HUES48 (cell line): Measurements from ENCODE around the gene NUTM2A.
"Not testable (repeated sequence)": the region's sequence is repeated elsewhere in the genome, so short reads cannot be mapped to it uniquely, and the experiment has no call there.

ENCODE experiments used
- H3K27ac ChIP-seq: one replicate; pipeline ENCODE4 v1.7.0; 2013; ENCODE audit warnings: low read depth, low read length, inconsistent platforms
- H3K27me3 ChIP-seq: 2 replicates; pipeline ENCODE4 v1.6.1; 2013; ENCODE audit warnings: mild to moderate bottlenecking, low read length; ENCODE audit not compliant: control insufficient read depth, insufficient read depth
- H3K36me3 ChIP-seq: 2 replicates; pipeline ENCODE4 v1.6.1; 2013; ENCODE audit warnings: low read length; ENCODE audit not compliant: control insufficient read depth, insufficient read depth
- H3K4me1 ChIP-seq: 2 replicates; pipeline ENCODE4 v1.6.1; 2013; ENCODE audit warnings: mild to moderate bottlenecking, low read length; ENCODE audit not compliant: control insufficient read depth, insufficient read depth
- H3K4me3 ChIP-seq: 2 replicates; pipeline ENCODE4 v1.5.1; 2013; ENCODE audit warnings: mild to moderate bottlenecking, low read depth, low read length
- H3K9ac ChIP-seq: 2 replicates; pipeline ENCODE4 v1.6.1; 2013; ENCODE audit warnings: mild to moderate bottlenecking, low read depth, low read length, moderate library complexity
- H3K9me3 ChIP-seq: 2 replicates; pipeline ENCODE4 v1.6.1; 2013; ENCODE audit warnings: low read length; ENCODE audit not compliant: control insufficient read depth, insufficient read depth

NUTM2A gene

DNA sequence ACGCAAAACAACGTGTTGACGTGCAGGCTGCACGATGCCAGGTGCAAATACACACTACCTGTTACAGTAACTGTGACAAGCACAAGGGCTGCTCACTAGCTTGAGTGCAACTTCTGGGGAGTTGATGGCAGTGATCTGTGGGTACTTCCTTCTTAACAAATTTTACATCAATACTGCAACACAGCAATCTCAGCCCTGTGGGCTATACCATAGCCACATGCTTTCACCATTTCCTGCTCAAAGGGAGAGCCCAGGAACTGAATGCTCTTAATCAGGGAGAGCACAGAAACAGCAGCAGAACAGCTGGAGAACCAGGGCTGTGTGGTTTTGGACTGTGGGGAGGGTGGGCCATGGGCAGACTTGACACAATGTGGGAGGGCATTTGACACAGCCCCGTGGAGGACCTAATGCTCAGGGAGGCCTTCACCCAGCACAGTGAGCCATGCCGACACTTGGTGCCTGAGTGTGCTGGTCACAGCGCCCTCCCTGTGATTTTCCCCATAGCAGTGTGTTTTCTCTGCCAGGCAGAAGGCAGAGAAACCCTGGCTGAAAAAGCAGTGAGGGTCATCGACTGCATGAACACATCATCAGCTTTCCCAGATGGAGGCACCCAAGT lies 12.0 kb upstream of the NUTM2A start:
- H3K27ac ChIP-seq, H3K9me3 ChIP-seq, H3K4me3 ChIP-seq: not testable (repeated sequence)

DNA sequence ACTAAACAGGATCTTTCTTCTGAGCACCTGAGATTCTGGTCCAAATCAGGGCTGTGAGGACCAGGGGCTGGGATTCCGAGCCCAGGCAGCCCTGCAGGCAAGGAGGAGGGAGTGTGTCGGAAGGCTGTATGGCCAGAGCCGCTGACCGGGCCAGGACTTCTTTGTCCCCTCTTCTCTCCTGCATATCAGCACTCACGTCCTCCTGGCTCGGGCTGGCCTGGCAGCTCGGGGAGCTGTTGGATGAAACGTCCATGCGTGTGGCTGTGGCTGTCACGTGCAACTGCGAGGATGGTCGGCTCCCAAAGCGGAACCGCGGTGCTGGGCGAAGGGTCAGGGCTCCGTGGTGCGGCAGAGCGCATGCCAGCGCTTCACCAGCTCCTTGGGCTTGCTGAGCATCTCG lies 11.4 kb upstream of the NUTM2A start:
- not testable (repeated sequence) for H3K27me3 ChIP-seq, H3K4me3 ChIP-seq, H3K4me1 ChIP-seq, H3K9me3 ChIP-seq, H3K27ac ChIP-seq, H3K36me3 ChIP-seq, H3K9ac ChIP-seq

More for the DNA sequence above, 12.0 kb upstream of the NUTM2A start:
- H3K9ac ChIP-seq, H3K27me3 ChIP-seq, H3K36me3 ChIP-seq, H3K4me1 ChIP-seq: not testable (repeated sequence)

DNA sequence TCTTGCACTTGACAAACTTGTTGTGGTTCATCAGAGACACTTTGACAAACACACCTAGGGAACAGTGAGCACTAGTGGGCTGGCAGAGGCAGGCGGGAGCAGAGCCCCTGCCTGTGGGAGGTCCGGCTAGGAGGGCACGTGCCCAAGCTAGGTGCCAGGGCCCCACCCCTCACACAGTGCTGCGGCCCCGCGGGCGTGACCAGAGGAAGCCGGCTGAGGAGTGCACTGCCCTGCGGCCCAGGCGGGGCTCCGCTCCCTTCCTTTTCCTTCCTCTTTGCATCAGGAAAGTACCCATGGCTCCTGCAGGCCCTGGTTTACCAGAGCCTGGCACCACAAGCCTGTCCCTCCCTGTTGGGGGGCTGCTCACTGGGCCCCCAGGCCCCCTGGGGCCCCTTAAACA lies 9.1 kb upstream of the NUTM2A start:
- H3K9ac ChIP-seq, H3K27ac ChIP-seq, H3K4me3 ChIP-seq, H3K4me1 ChIP-seq, H3K9me3 ChIP-seq, H3K36me3 ChIP-seq, H3K27me3 ChIP-seq: not testable (repeated sequence)

DNA sequence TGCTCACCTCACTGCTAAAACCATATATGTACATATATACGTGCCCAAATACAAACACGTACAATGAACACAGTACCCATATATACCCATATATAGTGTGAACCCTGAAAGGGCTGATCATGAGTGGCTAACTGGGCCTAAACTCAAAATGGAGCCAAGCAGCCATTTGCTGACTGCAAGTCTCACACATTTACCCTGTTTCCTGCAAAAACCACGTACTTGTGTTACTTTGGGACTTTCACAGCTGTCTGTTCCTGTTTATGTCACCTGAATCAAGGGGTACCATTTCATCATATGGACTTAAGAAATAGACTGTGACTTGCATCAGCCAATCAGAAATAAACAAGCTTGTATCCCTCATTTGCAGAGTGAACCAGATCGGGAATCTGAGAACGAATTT lies 5.9 kb upstream of the NUTM2A start:
- not testable (repeated sequence) for H3K4me3 ChIP-seq, H3K4me1 ChIP-seq, H3K27me3 ChIP-seq, H3K9me3 ChIP-seq, H3K27ac ChIP-seq, H3K36me3 ChIP-seq, H3K9ac ChIP-seq

DNA sequence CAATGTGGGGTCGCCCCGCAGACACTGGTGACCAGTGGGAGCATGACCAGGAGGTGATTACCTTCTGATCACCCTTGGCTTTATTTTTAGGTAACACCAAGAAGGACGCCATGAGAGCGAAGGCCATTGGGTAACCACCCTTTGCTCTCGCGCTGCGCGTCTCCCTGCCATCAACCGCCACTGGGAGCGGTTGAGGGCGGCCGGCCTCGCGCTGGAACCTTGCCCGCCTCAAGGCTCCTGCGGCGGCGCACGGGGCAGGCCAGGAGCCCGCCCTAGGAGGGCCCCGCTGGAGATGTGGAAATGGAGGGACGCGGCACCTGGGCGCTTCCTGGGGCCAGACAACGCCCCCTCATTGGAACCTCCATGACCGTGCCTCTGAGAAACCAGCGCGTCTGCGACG lies 2.5 kb upstream of the NUTM2A start:
- not testable (repeated sequence) for H3K27ac ChIP-seq, H3K36me3 ChIP-seq, H3K4me1 ChIP-seq, H3K9ac ChIP-seq, H3K9me3 ChIP-seq, H3K27me3 ChIP-seq, H3K4me3 ChIP-seq

DNA sequence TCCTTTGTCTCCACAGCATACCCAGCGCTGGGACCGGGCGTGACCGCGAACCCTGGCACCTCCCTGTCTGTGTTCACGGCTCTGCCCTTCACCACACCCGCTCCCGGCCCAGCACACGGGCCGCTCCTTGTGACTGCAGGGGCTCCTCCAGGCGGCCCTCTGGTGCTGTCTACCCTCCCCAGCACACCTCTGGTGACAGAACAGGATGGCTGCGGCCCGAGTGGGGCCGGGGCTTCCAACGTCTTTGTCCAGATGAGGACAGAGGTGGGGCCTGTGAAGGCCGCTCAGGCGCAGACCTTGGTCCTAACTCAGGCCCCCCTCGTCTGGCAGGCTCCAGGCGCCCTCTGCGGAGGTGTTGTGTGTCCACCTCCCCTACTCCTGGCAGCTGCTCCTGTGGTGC lies 3.0 kb downstream of the NUTM2A start:
- H3K4me1 ChIP-seq, H3K4me3 ChIP-seq, H3K9ac ChIP-seq, H3K27me3 ChIP-seq, H3K27ac ChIP-seq, H3K36me3 ChIP-seq, H3K9me3 ChIP-seq: not testable (repeated sequence)

DNA sequence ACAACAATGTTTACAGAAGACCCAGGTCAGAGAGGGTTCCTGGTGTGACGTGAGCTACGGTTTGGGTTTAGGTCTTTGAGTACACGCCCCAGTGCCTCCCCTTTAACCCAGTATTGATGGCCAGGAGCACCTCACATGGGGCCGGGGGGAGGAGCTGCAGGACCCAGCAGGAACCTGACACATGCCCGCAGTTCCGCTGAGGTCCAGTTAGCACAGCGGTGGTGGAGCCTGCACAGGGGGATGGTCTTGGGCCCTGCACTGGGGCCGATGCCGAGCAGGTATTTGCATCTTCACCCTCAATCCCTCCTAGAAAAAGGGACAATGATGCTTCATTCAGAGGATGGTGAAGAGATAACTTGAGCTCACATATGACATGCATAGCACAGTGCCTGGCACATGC lies 4.0 kb downstream of the NUTM2A start:
- H3K36me3 ChIP-seq = not testable (repeated sequence)

DNA sequence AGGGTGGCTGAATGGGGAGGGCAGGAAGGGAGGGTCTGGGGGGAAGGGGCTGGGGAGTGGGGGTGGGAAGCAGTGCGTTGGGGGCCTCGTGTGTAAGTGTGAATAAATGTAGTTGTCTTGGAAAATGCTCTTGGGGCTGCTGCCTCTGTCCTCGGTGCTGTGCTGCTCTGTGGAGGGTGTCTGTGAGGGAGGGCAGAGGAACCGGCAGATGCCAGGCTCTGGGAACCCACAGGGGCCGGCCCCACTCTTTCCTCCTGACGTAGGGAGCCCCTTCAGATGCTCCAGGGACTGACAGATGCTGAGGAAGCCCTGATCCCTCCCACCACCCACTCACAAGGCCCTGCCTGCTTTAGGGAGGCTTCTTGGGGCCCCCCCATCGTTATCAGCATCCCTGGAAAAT lies 9.6 kb downstream of the NUTM2A start:
- H3K9me3 ChIP-seq, H3K27ac ChIP-seq: not testable (repeated sequence)

More for the DNA sequence above, 4.0 kb downstream of the NUTM2A start:
- H3K4me3 ChIP-seq, H3K27me3 ChIP-seq, H3K4me1 ChIP-seq, H3K9me3 ChIP-seq, H3K9ac ChIP-seq, H3K27ac ChIP-seq: not testable (repeated sequence)

DNA sequence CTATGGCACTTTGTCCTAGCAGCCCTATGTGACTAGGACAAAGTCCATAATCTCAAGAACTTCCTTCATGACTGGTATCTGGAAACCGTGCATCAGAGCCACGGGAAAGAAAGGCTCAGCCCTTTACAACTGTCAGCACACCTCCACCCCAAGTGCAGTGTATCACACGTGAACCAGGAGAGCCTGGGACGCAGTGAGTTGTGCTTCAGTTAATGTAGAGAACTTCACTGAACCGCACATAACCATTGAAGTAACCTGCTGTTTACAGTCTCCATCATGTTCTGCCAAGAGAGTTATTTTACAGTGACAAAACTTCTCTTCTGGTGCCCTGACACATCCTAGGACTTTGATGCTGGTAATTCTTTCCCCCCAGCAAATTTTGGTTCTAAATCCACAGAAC lies 12.0 kb downstream of the NUTM2A start:
- not testable (repeated sequence) for H3K4me1 ChIP-seq, H3K27me3 ChIP-seq, H3K36me3 ChIP-seq, H3K9ac ChIP-seq, H3K27ac ChIP-seq, H3K4me3 ChIP-seq, H3K9me3 ChIP-seq

More for the DNA sequence above, 9.6 kb downstream of the NUTM2A start:
- not testable (repeated sequence) for H3K27me3 ChIP-seq, H3K4me3 ChIP-seq, H3K9ac ChIP-seq, H3K4me1 ChIP-seq, H3K36me3 ChIP-seq

DNA sequence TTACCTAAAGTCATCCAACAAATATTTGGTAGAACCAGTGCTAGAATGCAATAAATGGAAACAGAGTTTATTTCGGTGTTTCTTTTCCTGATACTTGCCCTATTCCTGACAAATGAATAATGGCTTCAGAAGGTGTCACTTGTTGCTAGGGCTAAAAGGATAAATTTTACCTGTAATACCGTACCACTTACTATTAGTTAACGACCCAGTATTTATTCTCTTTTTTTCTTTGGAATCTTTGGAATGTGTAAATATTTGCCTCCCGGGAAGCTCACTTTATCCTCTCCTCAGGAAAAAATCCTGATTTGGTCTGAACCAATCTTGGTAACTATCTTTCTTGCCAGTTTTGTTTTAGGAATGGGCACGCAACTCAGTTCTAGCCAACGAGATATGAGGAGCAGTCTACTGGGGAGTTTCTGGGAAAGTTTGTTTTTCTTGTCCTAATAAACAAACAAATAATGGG lies 14.1 kb downstream of the NUTM2A start:
- not testable (repeated sequence) for H3K9me3 ChIP-seq, H3K9ac ChIP-seq, H3K4me3 ChIP-seq, H3K4me1 ChIP-seq, H3K27me3 ChIP-seq, H3K27ac ChIP-seq, H3K36me3 ChIP-seq

DNA sequence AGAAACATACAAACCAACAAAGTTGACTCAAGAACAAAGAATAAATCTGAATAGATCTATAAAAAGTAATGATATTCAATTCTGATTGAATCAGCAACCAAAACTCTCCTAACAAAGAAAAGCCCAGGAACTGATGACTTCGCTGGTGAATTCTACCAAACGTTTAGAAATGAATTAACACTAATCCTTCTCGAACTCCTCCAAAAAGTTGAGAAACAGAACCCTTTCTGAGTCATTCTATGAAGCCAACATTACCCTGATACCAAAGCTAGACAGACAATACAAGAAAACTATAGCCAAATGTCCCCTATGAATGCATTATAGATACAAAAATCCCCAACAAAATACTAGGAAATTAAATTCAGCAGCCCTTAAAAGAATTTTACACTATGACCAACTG lies 16.9 kb downstream of the NUTM2A start:
- H3K4me1 ChIP-seq, H3K9me3 ChIP-seq, H3K36me3 ChIP-seq, H3K27me3 ChIP-seq, H3K9ac ChIP-seq, H3K27ac ChIP-seq, H3K4me3 ChIP-seq: not testable (repeated sequence)

DNA sequence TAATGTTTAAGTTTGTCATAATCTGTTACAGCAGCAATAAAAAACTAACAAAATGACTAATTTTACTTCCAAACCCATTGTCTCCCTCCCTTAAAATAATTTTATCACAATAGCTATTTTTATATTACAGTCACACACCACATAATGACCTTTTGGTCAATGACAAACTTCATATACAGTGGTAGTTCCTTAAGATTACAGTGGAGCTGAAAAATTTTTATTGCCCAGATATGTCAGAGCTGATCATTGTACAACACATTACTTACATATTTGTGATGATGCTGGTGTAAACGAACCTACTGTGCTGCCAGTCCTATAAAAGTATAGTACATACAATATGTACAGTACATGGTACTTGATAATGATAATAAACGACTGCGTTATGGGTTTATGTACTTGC lies 22.1 kb downstream of the NUTM2A start:
- H3K4me1 ChIP-seq, H3K36me3 ChIP-seq, H3K4me3 ChIP-seq, H3K27ac ChIP-seq, H3K9me3 ChIP-seq, H3K27me3 ChIP-seq, H3K9ac ChIP-seq: not testable (repeated sequence)
